ENCODE data around the gene MYEOV.

Gene MYEOV

DNA sequence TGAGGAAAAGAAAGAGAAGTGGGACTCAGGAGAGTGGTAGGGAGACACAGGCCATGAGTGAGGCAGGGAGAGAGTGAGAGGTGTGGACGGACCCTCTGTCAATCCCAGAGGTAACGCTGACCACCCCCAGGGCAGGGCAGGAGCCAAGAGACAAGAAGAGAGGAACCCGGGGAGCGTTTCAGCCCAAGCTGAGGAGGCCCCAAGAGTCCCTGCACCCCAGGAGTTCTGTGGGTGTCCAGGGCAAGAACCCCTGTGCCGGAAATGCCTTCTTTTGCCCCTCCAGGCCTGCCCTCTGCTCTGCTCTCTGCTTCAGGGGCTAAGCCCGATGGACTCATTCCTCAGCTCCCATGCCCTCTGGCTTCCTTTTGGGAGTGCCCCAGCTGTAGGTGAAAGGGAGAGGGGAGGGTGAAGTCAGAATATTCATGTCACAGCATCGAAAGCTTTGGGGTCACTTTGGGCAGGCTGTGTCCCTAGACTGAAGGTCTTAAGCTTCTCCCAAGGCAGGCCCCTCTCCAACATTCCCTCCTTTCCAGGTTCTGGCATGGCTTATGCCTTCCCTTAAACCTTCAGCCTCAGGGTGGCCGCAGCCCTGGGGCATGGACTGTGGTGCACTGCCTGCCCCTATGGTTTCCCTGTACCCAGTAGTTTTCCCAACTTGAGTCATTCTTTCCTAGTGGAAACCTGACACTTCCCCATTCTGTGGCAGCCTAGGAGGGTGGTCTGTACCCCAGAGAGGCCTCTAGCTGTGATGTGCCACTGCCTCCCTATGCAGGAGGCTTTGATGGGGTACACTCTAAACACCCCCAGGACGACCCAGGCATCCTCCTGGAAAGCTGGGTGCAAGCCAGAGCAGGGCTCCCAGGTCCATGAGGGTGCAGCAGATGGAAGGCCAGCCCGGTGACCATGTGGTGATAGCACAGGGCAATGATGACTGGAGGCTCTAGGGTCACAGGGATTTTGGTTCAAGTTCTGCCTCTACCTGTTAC is 27.1 kb downstream of the MYEOV start:
- H3K4me1 ChIP-seq (ENCODE audit: control insufficient read depth, insufficient read depth, low read length): no peaks in the 10 kb centered on the region
- no peak overlapping the region for H3K9ac ChIP-seq (ENCODE audit: low read length)
- no peak overlapping the region for H3K4me3 ChIP-seq (ENCODE audit: low read length)
- H3K27ac ChIP-seq (ENCODE audit: low read depth, low read length): no peak overlapping the region
- no peaks in the 10 kb centered on the region for H3K36me3 ChIP-seq (ENCODE audit: control insufficient read depth, insufficient read depth, low read length)
- no peaks in the 10 kb centered on the region for H3K27me3 ChIP-seq (ENCODE audit: control insufficient read depth, insufficient read depth, low read length)

DNA sequence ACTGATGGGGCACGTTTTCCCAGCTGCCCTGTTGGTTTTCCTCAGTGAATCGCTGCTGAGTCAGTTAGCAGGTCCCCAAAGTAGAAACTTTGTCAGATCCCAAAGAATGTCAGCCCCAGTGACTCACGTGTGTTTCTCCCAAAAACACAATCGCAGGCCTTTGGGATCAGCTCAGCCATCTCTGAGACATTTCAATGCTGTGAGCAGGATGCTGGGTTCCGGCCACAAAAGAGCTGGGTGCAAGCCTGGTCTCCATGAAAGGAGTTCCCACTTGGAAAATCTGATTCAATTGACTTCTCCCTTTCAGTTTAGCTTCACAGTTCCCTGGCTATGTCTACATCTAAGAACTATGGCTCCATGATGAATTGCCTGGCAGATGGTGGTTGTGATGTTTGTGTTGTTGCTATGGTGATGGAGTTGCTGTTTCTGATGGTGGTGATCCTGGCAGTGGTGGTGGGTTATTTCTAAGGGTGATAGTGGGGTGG is 28.0 kb downstream of the MYEOV start:
- no peak overlapping the region for H3K27ac ChIP-seq (ENCODE audit: low read depth, low read length)
- H3K36me3 ChIP-seq (ENCODE audit: control insufficient read depth, insufficient read depth, low read length): no peaks in the 10 kb centered on the region
- no peaks in the 10 kb centered on the region for H3K4me1 ChIP-seq (ENCODE audit: control insufficient read depth, insufficient read depth, low read length)
- no peak overlapping the region for H3K4me3 ChIP-seq (ENCODE audit: low read length)
- no peaks in the 10 kb centered on the region for H3K27me3 ChIP-seq (ENCODE audit: control insufficient read depth, insufficient read depth, low read length)
- no peak overlapping the region for H3K9ac ChIP-seq (ENCODE audit: low read length)

DNA sequence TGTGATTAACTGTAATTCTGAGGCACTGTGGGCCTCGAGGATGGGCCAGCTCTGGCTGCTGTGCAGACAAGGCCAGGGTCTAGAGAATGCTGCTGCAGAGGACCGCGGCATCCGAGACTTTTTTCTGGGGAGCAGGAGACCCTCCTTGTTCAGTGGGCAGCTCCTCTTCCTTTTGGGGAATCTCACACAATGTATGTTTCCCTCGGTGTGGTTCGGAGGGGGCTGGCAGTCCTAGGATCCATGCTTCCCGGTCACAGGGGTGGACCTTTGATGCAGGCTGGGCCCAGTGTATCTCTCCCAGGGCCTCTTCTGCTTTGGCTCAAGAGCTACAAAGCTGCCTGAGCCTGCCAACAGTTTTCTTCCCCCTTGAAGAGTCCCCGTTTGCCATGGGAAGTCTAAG is 31.5 kb downstream of the MYEOV start:
- H3K9ac ChIP-seq (ENCODE audit: low read length): no peak overlapping the region
- no peaks in the 10 kb centered on the region for H3K36me3 ChIP-seq (ENCODE audit: control insufficient read depth, insufficient read depth, low read length)

GRCh38 chr11:69326622-69327219 is 32.8 kb downstream of the MYEOV start:
- Histone ChIP-seq H3K4me3 (ENCODE audit: low read length) (no peak overlapping the region), H3K36me3 (ENCODE audit: control insufficient read depth, insufficient read depth, low read length) (no peaks in the 10 kb centered on the region), H3K27ac (ENCODE audit: low read depth, low read length) (no peak overlapping the region), H3K4me1 (ENCODE audit: control insufficient read depth, insufficient read depth, low read length) (no peaks in the 10 kb centered on the region), H3K27me3 (ENCODE audit: control insufficient read depth, insufficient read depth, low read length) (no peaks in the 10 kb centered on the region), H3K9ac (ENCODE audit: low read length) (no peak overlapping the region)

More for the DNA sequence above, 31.5 kb downstream of the MYEOV start:
- no peaks in the 10 kb centered on the region for H3K27me3 ChIP-seq (ENCODE audit: control insufficient read depth, insufficient read depth, low read length)
- H3K4me1 ChIP-seq (ENCODE audit: control insufficient read depth, insufficient read depth, low read length): no peaks in the 10 kb centered on the region
- no peak overlapping the region for H3K27ac ChIP-seq (ENCODE audit: low read depth, low read length)
- no peak overlapping the region for H3K4me3 ChIP-seq (ENCODE audit: low read length)

DNA sequence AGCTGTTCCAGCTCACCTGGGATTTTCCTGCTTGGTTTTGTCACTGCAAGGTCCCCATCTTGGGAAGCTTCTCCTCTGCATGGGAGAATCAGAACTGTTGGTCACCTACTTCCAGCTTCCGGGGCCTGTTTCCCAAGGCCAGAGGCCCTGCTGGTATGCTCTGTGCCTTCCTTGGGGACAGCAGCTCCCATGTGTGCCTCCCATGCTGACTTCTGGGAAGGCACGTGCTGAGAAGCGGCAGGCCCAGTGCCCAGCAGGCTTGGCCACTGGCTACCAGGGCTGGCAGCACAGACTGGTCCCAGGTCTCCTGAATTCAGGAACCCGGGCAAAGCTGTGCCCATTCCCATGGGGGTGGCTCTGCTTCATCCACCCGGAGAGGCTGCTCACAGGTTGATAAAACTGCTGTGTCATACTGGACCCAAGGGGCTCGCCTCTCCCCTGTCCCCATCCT is 33.8 kb downstream of the MYEOV start:
- Histone ChIP-seq H3K27me3 (ENCODE audit: control insufficient read depth, insufficient read depth, low read length) (no peaks in the 10 kb centered on the region), H3K36me3 (ENCODE audit: control insufficient read depth, insufficient read depth, low read length) (no peaks in the 10 kb centered on the region), H3K4me3 (ENCODE audit: low read length) (no peak overlapping the region), H3K27ac (ENCODE audit: low read depth, low read length) (no peak overlapping the region), H3K4me1 (ENCODE audit: control insufficient read depth, insufficient read depth, low read length) (no peaks in the 10 kb centered on the region), H3K9ac (ENCODE audit: low read length) (no peak overlapping the region)

DNA sequence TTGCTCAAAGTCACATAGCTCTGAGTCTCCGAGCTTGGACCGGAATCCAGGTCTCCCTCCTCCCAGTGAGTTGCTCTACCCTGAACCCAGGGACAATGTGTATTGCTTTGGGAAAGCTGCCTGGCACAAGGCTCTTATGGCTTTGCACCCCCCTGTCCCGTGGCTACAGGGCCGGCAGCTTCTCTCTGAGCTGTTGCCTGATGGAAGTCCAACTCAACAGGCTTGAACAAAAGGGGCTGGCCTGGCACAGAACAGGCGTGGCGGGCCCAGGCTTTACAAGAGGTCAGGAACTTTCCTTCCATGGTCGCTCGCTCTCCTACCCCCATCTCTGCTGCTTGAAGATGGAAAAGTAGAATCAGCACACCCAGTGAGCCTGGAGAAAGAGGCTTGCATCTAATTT is 34.3 kb downstream of the MYEOV start:
- Histone ChIP-seq H3K9ac (ENCODE audit: low read length) (no peak overlapping the region), H3K27me3 (ENCODE audit: control insufficient read depth, insufficient read depth, low read length) (no peaks in the 10 kb centered on the region), H3K27ac (ENCODE audit: low read depth, low read length) (no peak overlapping the region), H3K4me1 (ENCODE audit: control insufficient read depth, insufficient read depth, low read length) (no peaks in the 10 kb centered on the region), H3K4me3 (ENCODE audit: low read length) (no peak overlapping the region), H3K36me3 (ENCODE audit: control insufficient read depth, insufficient read depth, low read length) (no peaks in the 10 kb centered on the region)

DNA sequence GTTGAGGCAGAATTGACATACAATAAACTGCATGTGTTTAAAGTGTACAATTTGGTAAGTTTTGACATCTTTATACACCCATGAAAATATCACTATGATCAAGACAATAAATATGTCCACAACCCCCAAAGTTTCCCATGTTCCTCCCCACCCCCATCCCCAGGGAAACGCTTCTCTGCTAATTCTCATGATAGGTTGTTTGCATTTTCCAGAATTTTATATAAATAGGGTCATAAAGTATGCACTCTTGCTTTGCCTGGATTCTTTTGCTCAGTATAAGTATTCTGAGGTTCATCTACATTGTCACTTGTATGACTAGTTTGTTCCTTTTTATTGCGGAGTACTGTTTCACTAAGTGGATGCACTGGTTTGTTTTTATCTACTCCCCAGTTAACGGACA is 35.6 kb downstream of the MYEOV start:
- no peak overlapping the region for H3K27ac ChIP-seq (ENCODE audit: low read depth, low read length)
- H3K4me1 ChIP-seq (ENCODE audit: control insufficient read depth, insufficient read depth, low read length): no peaks in the 10 kb centered on the region
- no peaks in the 10 kb centered on the region for H3K36me3 ChIP-seq (ENCODE audit: control insufficient read depth, insufficient read depth, low read length)
- H3K9ac ChIP-seq (ENCODE audit: low read length): no peak overlapping the region
- H3K27me3 ChIP-seq (ENCODE audit: control insufficient read depth, insufficient read depth, low read length): no peaks in the 10 kb centered on the region
- H3K4me3 ChIP-seq (ENCODE audit: low read length): no peak overlapping the region

GRCh38 chr11:69330330-69330729 is 36.4 kb downstream of the MYEOV start:
- Histone ChIP-seq H3K4me3 (ENCODE audit: low read length) (no peak overlapping the region), H3K9ac (ENCODE audit: low read length) (no peak overlapping the region), H3K4me1 (ENCODE audit: control insufficient read depth, insufficient read depth, low read length) (no peaks in the 10 kb centered on the region), H3K36me3 (ENCODE audit: control insufficient read depth, insufficient read depth, low read length) (no peaks in the 10 kb centered on the region), H3K27me3 (ENCODE audit: control insufficient read depth, insufficient read depth, low read length) (no peaks in the 10 kb centered on the region), H3K27ac (ENCODE audit: low read depth, low read length) (no peak overlapping the region)

- Histone ChIP-seq H3K4me3 (ENCODE audit: low read length) (no peak overlapping the region), H3K27me3 (ENCODE audit: control insufficient read depth, insufficient read depth, low read length) (no peaks in the 10 kb centered on the region), H3K9ac (ENCODE audit: low read length) (no peak overlapping the region), H3K4me1 (ENCODE audit: control insufficient read depth, insufficient read depth, low read length) (no peaks in the 10 kb centered on the region), H3K36me3 (ENCODE audit: control insufficient read depth, insufficient read depth, low read length) (no peaks in the 10 kb centered on the region), H3K27ac (ENCODE audit: low read depth, low read length) (no peak overlapping the region)
These were observed 39.3 kb downstream of the MYEOV start for GRCh38 chr11:69333149-69333710.

- Histone ChIP-seq H3K27me3 (ENCODE audit: control insufficient read depth, insufficient read depth, low read length) (no peaks in the 10 kb centered on the region), H3K4me3 (ENCODE audit: low read length) (no peak overlapping the region), H3K27ac (ENCODE audit: low read depth, low read length) (no peak overlapping the region), H3K9ac (ENCODE audit: low read length) (no peak overlapping the region), H3K36me3 (ENCODE audit: control insufficient read depth, insufficient read depth, low read length) (no peaks in the 10 kb centered on the region), H3K4me1 (ENCODE audit: control insufficient read depth, insufficient read depth, low read length) (no peaks in the 10 kb centered on the region)
These were observed 39.9 kb downstream of the MYEOV start for GRCh38 chr11:69333879-69334278.

DNA sequence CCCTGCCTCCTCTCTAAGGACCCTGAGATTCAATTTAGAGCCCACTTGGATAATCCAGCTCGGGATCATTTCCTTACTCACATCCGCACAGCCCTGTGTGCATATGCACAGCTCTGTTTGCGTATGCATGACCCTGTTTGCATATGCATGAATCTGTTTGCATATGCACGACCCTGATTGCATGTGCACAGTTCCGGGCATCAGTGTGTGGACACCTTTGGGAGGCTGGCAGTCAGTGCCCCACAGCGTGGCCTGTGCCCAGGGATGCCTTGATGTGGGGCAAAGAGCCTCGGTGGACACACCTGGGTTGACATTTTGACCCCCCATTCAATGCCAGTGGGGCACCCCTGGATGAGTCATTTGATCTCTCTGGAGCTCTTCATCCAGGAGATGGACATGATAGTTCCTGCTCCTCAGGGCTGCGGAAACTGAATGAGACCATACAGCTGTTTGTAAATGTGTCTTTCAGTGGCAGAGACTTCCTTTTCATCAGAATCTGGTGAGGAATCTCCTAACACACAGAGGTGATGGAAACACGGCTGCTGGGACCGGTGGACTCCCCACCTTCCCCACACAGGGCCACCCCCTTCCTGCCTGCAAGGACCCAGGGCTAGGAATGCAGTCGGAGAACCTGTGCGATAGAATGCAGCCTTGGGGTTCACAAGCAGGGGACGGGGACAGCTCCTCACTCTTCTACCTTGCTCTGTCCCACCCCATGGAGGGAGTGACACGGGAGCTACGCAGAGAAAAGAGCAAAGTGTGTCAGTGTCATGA is 41.2 kb downstream of the MYEOV start:
- H3K36me3 ChIP-seq (ENCODE audit: control insufficient read depth, insufficient read depth, low read length): no peaks in the 10 kb centered on the region
- no peaks in the 10 kb centered on the region for H3K4me1 ChIP-seq (ENCODE audit: control insufficient read depth, insufficient read depth, low read length)
- H3K27me3 ChIP-seq (ENCODE audit: control insufficient read depth, insufficient read depth, low read length): no peaks in the 10 kb centered on the region
- H3K27ac ChIP-seq (ENCODE audit: low read depth, low read length): no peak overlapping the region
- H3K9ac ChIP-seq (ENCODE audit: low read length): no peak overlapping the region
- H3K4me3 ChIP-seq (ENCODE audit: low read length): no peak overlapping the region

All from rectal smooth muscle tissue (tissue), 1 donor.